ENCODE data around the gene RPS6KA5.
"Not testable (repeated sequence)": the region's sequence is repeated elsewhere in the genome, so short reads cannot be mapped to it uniquely, and the experiment has no call there.

The RPS6KA5 gene

GRCh38 chr14:91060351-91061055 lies at the start of gene RPS6KA5:
Gene RPS6KA5 (minus strand): TSS chr14:91060641. CDS start chr14:91060434, 207 bp downstream.
- DNase-seq = peak; percentile 96

- DNase-seq = no peak
Measured at GRCh38 chr14:91108941-91109611, 48.6 kb upstream of the RPS6KA5 start.

- no peak for DNase-seq
Measured at GRCh38 chr14:91103116-91103515, 42.7 kb upstream of the RPS6KA5 start.

GRCh38 chr14:91100102-91100501 lies 39.7 kb upstream of the RPS6KA5 start:
- DNase-seq = no peak

- no peak for DNase-seq
Measured at GRCh38 chr14:91098591-91098990, 38.1 kb upstream of the RPS6KA5 start.

- DNase-seq = not testable (repeated sequence)
Measured at GRCh38 chr14:91097657-91098056, 37.2 kb upstream of the RPS6KA5 start.

GRCh38 chr14:91095178-91095577 lies 34.7 kb upstream of the RPS6KA5 start:
- DNase-seq = no peak

- no peak for DNase-seq
Measured at GRCh38 chr14:91094772-91095171, 34.3 kb upstream of the RPS6KA5 start.

- DNase-seq = not testable (repeated sequence)
Measured at GRCh38 chr14:91093743-91094472, 33.5 kb upstream of the RPS6KA5 start.

- DNase-seq = no peak
Measured at GRCh38 chr14:91092073-91092472, 31.6 kb upstream of the RPS6KA5 start.

- no peak for DNase-seq
Measured at GRCh38 chr14:91090743-91091142, 30.3 kb upstream of the RPS6KA5 start.

- peak; percentile 2 for DNase-seq
Measured at GRCh38 chr14:91089958-91090535, 29.6 kb upstream of the RPS6KA5 start.

GRCh38 chr14:91088585-91089235 lies 28.3 kb upstream of the RPS6KA5 start:
- no peak for DNase-seq

- not testable (repeated sequence) for DNase-seq
Measured at GRCh38 chr14:91087470-91087869, 27.0 kb upstream of the RPS6KA5 start.

- no peak for DNase-seq
Measured at GRCh38 chr14:91084516-91084915, 24.1 kb upstream of the RPS6KA5 start.

- DNase-seq = no peak
Measured at GRCh38 chr14:91082282-91082681, 21.8 kb upstream of the RPS6KA5 start.

- no peak for DNase-seq
Measured at GRCh38 chr14:91080071-91080470, 19.6 kb upstream of the RPS6KA5 start.

- no peak for DNase-seq
Measured at GRCh38 chr14:91078095-91078737, 17.8 kb upstream of the RPS6KA5 start.

GRCh38 chr14:91075553-91075952 lies 15.1 kb upstream of the RPS6KA5 start:
- DNase-seq = no peak

GRCh38 chr14:91070572-91070971 lies 10.1 kb upstream of the RPS6KA5 start:
- DNase-seq = no peak

GRCh38 chr14:91068642-91069041 lies 8.2 kb upstream of the RPS6KA5 start:
- no peak for DNase-seq

GRCh38 chr14:91067186-91067585 lies 6.7 kb upstream of the RPS6KA5 start:
- no peak for DNase-seq
